ENCODE results near the gene LRRC61.
"Not testable (repeated sequence)": the region's sequence is repeated elsewhere in the genome, so short reads cannot be mapped to it uniquely, and the experiment has no call there.

LRRC61 gene

GRCh38 chr7:150379441-150380379, 56.6 kb downstream of the LRRC61 start:
- H3K4me1 ChIP-seq (ENCODE audit: insufficient read depth, low read length), result peaks cover 68% of the 10 kb centered on the region
- peak overlapping the region; percentile 91 for H3K27ac ChIP-seq (ENCODE audit: low read depth, low read length)
- no peaks in the 10 kb centered on the region for H3K9me3 ChIP-seq (ENCODE audit: insufficient read depth, low read depth, low read length)
- no peaks in the 10 kb centered on the region for H3K27me3 ChIP-seq (ENCODE audit: insufficient read depth, low read length)
- under 1% methylated on average over 52 of the region's 52 CpGs for WGBS
- H3K4me3 ChIP-seq (ENCODE audit: low read length), result peak overlapping the region; percentile 77
- peak overlapping the region; percentile 80 for H3K9ac ChIP-seq (ENCODE audit: low read depth, low read length)
- H3K36me3 ChIP-seq (ENCODE audit: insufficient read depth, low read length), result peaks cover under 1% of the 10 kb centered on the region; the same call in 1 of the 2 replicates

DNA sequence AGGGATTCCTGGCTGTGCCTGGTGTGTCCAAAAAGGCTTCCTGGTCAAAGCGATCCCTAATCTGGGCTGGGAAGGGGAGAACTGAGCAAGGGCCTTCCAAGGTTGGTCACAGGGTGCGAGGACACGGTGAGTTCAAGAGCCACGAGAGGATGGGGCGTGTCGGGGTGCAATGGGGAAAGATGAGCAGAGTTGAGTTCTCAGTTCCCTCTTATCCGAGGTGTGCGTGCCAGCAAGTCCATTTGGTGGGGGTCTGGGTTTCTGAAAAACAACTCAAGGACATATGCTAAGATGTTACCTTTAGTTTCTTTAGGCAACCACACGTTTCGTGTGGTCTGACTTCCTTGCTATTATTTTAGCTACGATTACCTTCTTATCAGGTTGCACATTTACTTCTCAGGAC, 57.3 kb downstream of the LRRC61 start:
- H3K4me1 ChIP-seq (ENCODE audit: insufficient read depth, low read length), result peaks cover 76% of the 10 kb centered on the region
- no peak overlapping the region for H3K27ac ChIP-seq (ENCODE audit: low read depth, low read length)
- WGBS, result 64% methylated on average over 11 of the region's 11 CpGs

DNA sequence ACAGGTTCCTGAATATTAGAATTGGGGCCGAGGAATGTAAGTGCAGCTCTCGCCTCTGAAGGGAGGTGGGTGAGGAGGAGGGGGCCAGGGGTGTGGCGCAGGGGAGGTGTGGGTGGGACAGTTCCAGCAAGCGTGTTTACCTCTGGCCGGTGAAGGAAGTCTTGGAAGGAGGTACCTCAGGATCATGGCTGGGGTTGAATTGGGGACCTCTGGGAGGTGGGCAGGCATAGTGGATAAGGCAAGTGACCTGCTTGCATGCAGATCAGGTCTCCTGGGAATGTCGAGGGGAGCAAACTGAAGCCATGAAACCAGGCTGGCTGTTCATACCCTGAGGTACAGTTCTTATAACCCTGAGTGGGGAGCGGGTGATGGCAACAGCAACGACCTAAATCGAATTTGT, 57.9 kb downstream of the LRRC61 start:
- H3K9me3 ChIP-seq (ENCODE audit: insufficient read depth, low read depth, low read length), result no peaks in the 10 kb centered on the region
- 64% methylated on average over 9 of the region's 9 CpGs for WGBS
- H3K36me3 ChIP-seq (ENCODE audit: insufficient read depth, low read length), result peaks cover 5% of the 10 kb centered on the region; the same call in 1 of the 2 replicates
- H3K27ac ChIP-seq (ENCODE audit: low read depth, low read length), result no peak overlapping the region
- peaks cover 77% of the 10 kb centered on the region for H3K4me1 ChIP-seq (ENCODE audit: insufficient read depth, low read length)
- peak overlapping the region; percentile 77; the same call in 1 of the 2 replicates for H3K4me3 ChIP-seq (ENCODE audit: low read length)
- no peaks in the 10 kb centered on the region for H3K27me3 ChIP-seq (ENCODE audit: insufficient read depth, low read length)
- H3K9ac ChIP-seq (ENCODE audit: low read depth, low read length), result no peak overlapping the region

More for the DNA sequence above, 57.3 kb downstream of the LRRC61 start:
- Histone ChIP-seq H3K27me3 (ENCODE audit: insufficient read depth, low read length) (no peaks in the 10 kb centered on the region), H3K36me3 (ENCODE audit: insufficient read depth, low read length) (peaks cover 1% of the 10 kb centered on the region; the same call in 1 of the 2 replicates), H3K9me3 (ENCODE audit: insufficient read depth, low read depth, low read length) (no peaks in the 10 kb centered on the region), H3K4me3 (ENCODE audit: low read length) (peak overlapping the region; percentile 77), H3K9ac (ENCODE audit: low read depth, low read length) (peak overlapping the region; percentile 80; the same call in 1 of the 2 replicates)

DNA sequence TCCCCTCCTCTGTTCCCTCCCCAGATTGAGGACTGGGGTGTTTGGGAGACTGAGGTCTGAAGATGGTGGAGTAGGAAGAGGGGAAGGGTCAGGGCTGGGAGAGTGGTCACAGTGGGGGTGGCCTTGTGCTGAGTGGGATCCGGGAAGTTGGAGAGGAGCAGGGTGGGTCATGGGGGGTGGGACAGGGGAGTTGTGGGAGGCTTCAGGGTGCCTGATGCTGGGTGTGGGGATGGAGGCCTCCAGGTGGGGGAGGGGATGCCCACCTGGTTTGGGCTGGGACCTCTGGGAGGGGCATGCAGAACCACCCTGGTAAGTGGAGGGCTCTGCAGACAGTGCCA, 58.6 kb downstream of the LRRC61 start:
- Histone ChIP-seq H3K4me1 (ENCODE audit: insufficient read depth, low read length) (peaks cover 76% of the 10 kb centered on the region), H3K9ac (ENCODE audit: low read depth, low read length) (no peak overlapping the region), H3K4me3 (ENCODE audit: low read length) (no peak overlapping the region), H3K27ac (ENCODE audit: low read depth, low read length) (no peak overlapping the region), H3K27me3 (ENCODE audit: insufficient read depth, low read length) (no peaks in the 10 kb centered on the region), H3K9me3 (ENCODE audit: insufficient read depth, low read depth, low read length) (no peaks in the 10 kb centered on the region), H3K36me3 (ENCODE audit: insufficient read depth, low read length) (peaks cover 5% of the 10 kb centered on the region; the same call in 1 of the 2 replicates)
- WGBS, result 100% methylated on average over 1 of the region's 1 CpG

DNA sequence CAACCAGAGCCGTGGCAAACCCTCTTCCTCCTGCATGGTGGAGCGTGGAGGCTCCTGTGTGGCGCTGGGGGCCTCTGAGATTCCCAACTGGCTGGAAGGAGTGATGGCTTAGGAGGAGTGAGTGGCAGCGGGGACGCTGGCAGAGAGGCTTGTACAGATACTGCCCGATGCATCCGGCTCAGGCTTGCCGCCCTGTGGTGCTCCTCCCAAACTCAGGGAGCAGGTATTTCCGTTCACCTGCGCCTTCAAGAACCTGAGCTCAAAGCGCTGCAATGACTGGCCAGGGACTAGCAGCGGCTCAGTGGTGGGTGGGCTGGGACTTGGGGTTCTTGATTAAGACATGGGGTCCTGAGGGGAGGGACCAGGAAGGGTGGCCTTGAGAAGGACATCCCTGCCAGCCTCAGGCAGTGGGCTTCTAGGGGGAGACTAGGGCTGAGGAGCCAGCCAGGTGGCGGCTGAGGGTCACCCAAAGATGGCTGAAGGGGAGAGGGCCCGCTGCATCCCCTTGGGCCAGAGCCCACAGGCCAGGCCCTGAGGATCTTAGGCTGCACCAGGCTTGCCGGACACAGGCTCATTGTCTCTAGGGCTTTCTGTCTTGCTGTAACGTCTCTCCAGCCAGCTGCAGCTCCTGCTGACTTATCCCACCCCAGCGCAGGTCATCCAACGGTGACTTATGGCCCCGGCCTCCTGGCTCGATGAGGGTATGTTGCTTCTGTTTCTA, 59.1 kb downstream of the LRRC61 start:
- H3K9ac ChIP-seq (ENCODE audit: low read depth, low read length), result no peak overlapping the region
- no peaks in the 10 kb centered on the region for H3K27me3 ChIP-seq (ENCODE audit: insufficient read depth, low read length)
- peaks cover 71% of the 10 kb centered on the region for H3K4me1 ChIP-seq (ENCODE audit: insufficient read depth, low read length)
- no peak overlapping the region for H3K27ac ChIP-seq (ENCODE audit: low read depth, low read length)
- peaks cover 5% of the 10 kb centered on the region; the same call in 1 of the 2 replicates for H3K36me3 ChIP-seq (ENCODE audit: insufficient read depth, low read length)
- no peaks in the 10 kb centered on the region for H3K9me3 ChIP-seq (ENCODE audit: insufficient read depth, low read depth, low read length)
- 88% methylated on average over 20 of the region's 20 CpGs for WGBS
- no peak overlapping the region for H3K4me3 ChIP-seq (ENCODE audit: low read length)

- H3K4me3 ChIP-seq (ENCODE audit: low read length), result no peak overlapping the region
- 88% methylated on average over 4 of the region's 4 CpGs for WGBS
- peaks cover 66% of the 10 kb centered on the region for H3K4me1 ChIP-seq (ENCODE audit: insufficient read depth, low read length)
- no peak overlapping the region for H3K9ac ChIP-seq (ENCODE audit: low read depth, low read length)
- no peaks in the 10 kb centered on the region for H3K9me3 ChIP-seq (ENCODE audit: insufficient read depth, low read depth, low read length)
- H3K27ac ChIP-seq (ENCODE audit: low read depth, low read length), result no peak overlapping the region
- peaks cover 5% of the 10 kb centered on the region; the same call in 1 of the 2 replicates for H3K36me3 ChIP-seq (ENCODE audit: insufficient read depth, low read length)
- no peaks in the 10 kb centered on the region for H3K27me3 ChIP-seq (ENCODE audit: insufficient read depth, low read length)
Observed at GRCh38 chr7:150382844-150383225, 59.7 kb downstream of the LRRC61 start.

DNA sequence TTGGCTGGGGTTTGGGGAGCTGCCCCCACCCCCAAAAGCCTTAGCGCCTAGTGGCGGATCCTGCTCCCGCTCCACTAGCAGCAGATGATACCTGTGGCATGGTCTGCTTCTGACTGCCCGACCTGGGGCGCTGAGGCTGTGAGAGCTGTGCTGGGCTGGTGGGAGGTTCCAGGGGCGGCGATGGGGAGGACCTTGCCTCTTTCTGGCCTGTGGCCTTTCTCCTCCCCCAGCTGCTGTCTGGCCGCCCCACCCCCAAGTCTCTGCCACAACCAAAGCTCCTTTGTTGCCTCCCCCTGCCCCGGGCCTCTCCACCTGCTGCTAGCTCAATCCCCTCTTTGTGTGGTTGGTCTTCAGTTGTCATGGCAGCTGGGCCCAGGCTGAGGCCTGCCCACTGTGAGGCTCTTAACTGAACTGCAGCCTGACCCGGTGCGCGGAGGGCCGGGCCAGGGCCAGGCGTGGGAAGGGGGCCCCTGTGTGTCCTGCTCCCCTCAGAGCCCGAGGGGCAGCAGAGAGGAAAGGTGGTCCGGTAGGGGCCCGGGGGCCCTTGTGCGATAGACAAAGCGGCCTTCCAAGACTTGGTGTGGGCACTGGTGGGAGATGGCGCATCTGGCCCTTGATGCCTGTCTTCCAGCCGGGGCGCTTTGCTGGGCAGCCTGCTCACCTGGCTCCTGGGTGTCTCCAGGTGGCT, 60.7 kb downstream of the LRRC61 start:
- H3K36me3 ChIP-seq (ENCODE audit: insufficient read depth, low read length), result peaks cover 8% of the 10 kb centered on the region; the same call in 1 of the 2 replicates
- no peaks in the 10 kb centered on the region for H3K9me3 ChIP-seq (ENCODE audit: insufficient read depth, low read depth, low read length)
- 24% methylated on average over 22 of the region's 22 CpGs for WGBS
- peak overlapping the region; percentile 92 for H3K27ac ChIP-seq (ENCODE audit: low read depth, low read length)
- no peaks in the 10 kb centered on the region for H3K27me3 ChIP-seq (ENCODE audit: insufficient read depth, low read length)
- H3K4me1 ChIP-seq (ENCODE audit: insufficient read depth, low read length), result peaks cover 59% of the 10 kb centered on the region
- peak overlapping the region; percentile 75 for H3K9ac ChIP-seq (ENCODE audit: low read depth, low read length)
- H3K4me3 ChIP-seq (ENCODE audit: low read length), result peak overlapping the region; percentile 27

- Histone ChIP-seq H3K27me3 (ENCODE audit: insufficient read depth, low read length) (no peaks in the 10 kb centered on the region), H3K9me3 (ENCODE audit: insufficient read depth, low read depth, low read length) (no peaks in the 10 kb centered on the region), H3K9ac (ENCODE audit: low read depth, low read length) (peak overlapping the region; percentile 75), H3K36me3 (ENCODE audit: insufficient read depth, low read length) (peaks cover 14% of the 10 kb centered on the region; the same call in 1 of the 2 replicates), H3K4me3 (ENCODE audit: low read length) (peak overlapping the region; percentile 27), H3K4me1 (ENCODE audit: insufficient read depth, low read length) (peaks cover 59% of the 10 kb centered on the region), H3K27ac (ENCODE audit: low read depth, low read length) (peak overlapping the region; percentile 92)
- WGBS, result 76% methylated on average over 13 of the region's 15 CpGs
Observed at GRCh38 chr7:150384406-150385301, 61.5 kb downstream of the LRRC61 start.

GRCh38 chr7:150385302-150385723, 62.2 kb downstream of the LRRC61 start:
- Histone ChIP-seq H3K4me3 (ENCODE audit: low read length) (no peak overlapping the region), H3K9ac (ENCODE audit: low read depth, low read length) (no peak overlapping the region), H3K36me3 (ENCODE audit: insufficient read depth, low read length) (peaks cover 20% of the 10 kb centered on the region), H3K27ac (ENCODE audit: low read depth, low read length) (peak overlapping the region; percentile 33; the same call in 1 of the 2 replicates), H3K27me3 (ENCODE audit: insufficient read depth, low read length) (no peaks in the 10 kb centered on the region), H3K9me3 (ENCODE audit: insufficient read depth, low read depth, low read length) (no peaks in the 10 kb centered on the region), H3K4me1 (ENCODE audit: insufficient read depth, low read length) (peaks cover 56% of the 10 kb centered on the region)
- 81% methylated on average over 14 of the region's 14 CpGs for WGBS

DNA sequence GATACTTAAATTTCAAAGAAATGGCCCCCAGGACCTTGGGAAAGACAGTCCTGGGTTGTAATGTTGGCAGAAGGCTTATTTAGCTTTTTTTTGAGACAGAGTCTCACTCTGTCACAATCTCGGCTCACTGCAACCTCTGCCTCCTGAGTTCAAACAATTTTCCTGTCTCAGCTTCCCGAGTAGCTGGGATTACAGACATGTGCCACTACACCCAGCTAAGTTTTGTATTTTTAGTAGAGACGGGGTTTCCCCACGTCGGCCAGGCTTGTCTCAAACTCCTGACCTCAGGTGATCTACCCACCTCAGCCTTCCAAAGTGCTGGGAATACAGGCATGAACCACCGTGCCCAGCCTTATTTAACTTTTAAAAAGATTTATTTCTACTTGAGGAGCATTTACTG, 62.7 kb downstream of the LRRC61 start:
- H3K36me3 ChIP-seq (ENCODE audit: insufficient read depth, low read length), result peaks cover 26% of the 10 kb centered on the region

More for the DNA sequence above, 62.7 kb downstream of the LRRC61 start:
- not testable (repeated sequence) for H3K9me3 ChIP-seq (ENCODE audit: insufficient read depth, low read depth, low read length); H3K9ac ChIP-seq (ENCODE audit: low read depth, low read length); H3K27me3 ChIP-seq (ENCODE audit: insufficient read depth, low read length); H3K4me3 ChIP-seq (ENCODE audit: low read length)
- Histone ChIP-seq H3K27ac (ENCODE audit: low read depth, low read length) (peak overlapping the region; percentile 33), H3K4me1 (ENCODE audit: insufficient read depth, low read length) (peaks cover 50% of the 10 kb centered on the region)
- 82% methylated on average over 6 of the region's 6 CpGs for WGBS
